Testis (tissue), 3 donors: ENCODE data around the gene C16orf54. TPM values are rescaled to one million over a fixed set of nuclear protein-coding genes. Genes with fewer than 3 reads are reported as not detected.
"Not testable (repeated sequence)": the region's sequence is repeated elsewhere in the genome, so short reads cannot be mapped to it uniquely, and the experiment has no call there.

Experiments
- DNase-seq: peaks from one replicate; pipeline ENCODE4 v3.0.0-alpha.2; 2019
- H3K27ac ChIP-seq, 2 donors: fragments of 200-600 bp; sonication (generic); one replicate each; pipeline ENCODE4 v1.5.1; 2019
- H3K27me3 ChIP-seq: fragments of 200-600 bp; sonication (generic); one replicate; pipeline ENCODE4 v1.5.1; 2019
- H3K36me3 ChIP-seq: fragments of 200-600 bp; sonication (generic); one replicate; pipeline ENCODE4 v1.5.1; 2017; ENCODE audit warnings: low read depth; ENCODE audit errors: missing control alignments
- H3K4me1 ChIP-seq: fragments of 200-600 bp; sonication (generic); one replicate; pipeline ENCODE4 v1.5.1; 2019
- H3K4me3 ChIP-seq, 2 donors: fragments of 200-600 bp; sonication (generic); one replicate each; pipeline ENCODE4 v1.5.1; 2017 to 2019
- H3K9me3 ChIP-seq: fragments of 200-600 bp; sonication (generic); one replicate; pipeline ENCODE4 v1.5.1; 2017
- POLR2A ChIP-seq: fragments of 450-650 bp; IDR thresholded peaks from one replicate; pipeline ENCODE4 v1.6.1; 2017; ENCODE audit warnings: antibody characterized with exemption, mild to moderate bottlenecking, moderate library complexity
- WGBS, 2 donors: methylation state at CpG; one replicate each; pipeline ENCODE4 v1.1.5; 2018; 5-methylcytosine and 5-hydroxymethylcytosine counted together
- intact Hi-C: fragments of 100-400 bp; cut with DNase I; formaldehyde crosslinking; loops from one replicate; pipeline ENCODE4 v1.15.1; 2023; ENCODE audit warnings: low total_unique reads
- polyA plus RNA-seq: library from polyadenylated mRNA; stranded (reverse); fragments of 350-450 nt; fragmentation: Illumina TruSeq; extraction: RNeasy Lipid Tissue Mini Kit (QIAGEN cat#74804); gene quantifications from one replicate; pipeline ENCODE4 v1.2.3, GENCODE V29; 2014; ENCODE audit warnings: low read depth, low replicate concordance; ENCODE audit not compliant: insufficient read depth
- total RNA-seq, 2 donors: library from RNA; depleted of rRNA; stranded (reverse); fragments of >200 nt; gene quantifications; one replicate each; pipeline ENCODE4 v1.2.3, GENCODE V29; 2016
- TF ChIP-seq, protein P1 (sequence below), 3 experiments: fragments of 450-650 bp in 2 of 3; fragments of 200-600 bp in 1 of 3; sonication (generic) in 1 of 3; IDR thresholded peaks; one replicate each; pipeline ENCODE4 v1.5.1; 2016 to 2019; ENCODE audit warnings: antibody characterized with exemption in 3 of 3, mild to moderate bottlenecking in 2 of 3, moderate library complexity in 1 of 3

C16orf54 gene
- total and polyA plus RNA-seq, 3 donors from 2014 or later = 0.31 to 1.1 (median 0.79) TPM

DNA sequence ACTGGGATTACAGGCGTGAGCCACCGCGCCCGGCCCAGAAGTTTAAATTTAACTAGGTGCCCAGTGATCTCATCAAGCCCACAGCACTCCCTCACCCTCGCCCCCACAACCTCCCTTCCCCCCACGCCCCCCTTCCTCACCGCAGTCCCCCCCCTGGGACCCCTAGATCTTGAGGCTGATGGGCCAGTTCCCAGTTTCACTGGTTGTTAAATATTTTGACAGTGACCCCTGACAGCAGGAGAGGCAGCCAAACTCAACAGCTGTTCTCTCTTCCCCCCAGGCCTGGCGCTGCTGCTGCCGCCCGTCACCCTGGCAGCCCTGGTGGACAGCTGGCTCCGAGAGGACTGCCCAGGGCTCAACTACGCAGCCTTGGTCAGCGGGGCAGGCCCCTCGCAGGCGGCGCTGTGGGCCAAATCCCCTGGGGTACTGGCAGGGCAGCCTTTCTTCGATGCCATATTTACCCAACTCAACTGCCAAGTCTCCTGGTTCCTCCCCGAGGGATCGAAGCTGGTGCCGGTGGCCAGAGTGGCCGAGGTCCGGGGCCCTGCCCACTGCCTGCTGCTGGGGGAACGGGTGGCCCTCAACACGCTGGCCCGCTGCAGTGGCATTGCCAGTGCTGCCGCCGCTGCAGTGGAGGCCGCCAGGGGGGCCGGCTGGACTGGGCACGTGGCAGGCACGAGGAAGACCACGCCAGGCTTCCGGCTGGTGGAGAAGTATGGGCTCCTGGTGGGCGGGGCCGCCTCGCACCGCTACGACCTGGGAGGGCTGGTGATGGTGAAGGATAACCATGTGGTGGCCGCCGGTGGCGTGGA lies 51.2 kb downstream of the C16orf54 start:
- TF ChIP-seq, protein P1, sequence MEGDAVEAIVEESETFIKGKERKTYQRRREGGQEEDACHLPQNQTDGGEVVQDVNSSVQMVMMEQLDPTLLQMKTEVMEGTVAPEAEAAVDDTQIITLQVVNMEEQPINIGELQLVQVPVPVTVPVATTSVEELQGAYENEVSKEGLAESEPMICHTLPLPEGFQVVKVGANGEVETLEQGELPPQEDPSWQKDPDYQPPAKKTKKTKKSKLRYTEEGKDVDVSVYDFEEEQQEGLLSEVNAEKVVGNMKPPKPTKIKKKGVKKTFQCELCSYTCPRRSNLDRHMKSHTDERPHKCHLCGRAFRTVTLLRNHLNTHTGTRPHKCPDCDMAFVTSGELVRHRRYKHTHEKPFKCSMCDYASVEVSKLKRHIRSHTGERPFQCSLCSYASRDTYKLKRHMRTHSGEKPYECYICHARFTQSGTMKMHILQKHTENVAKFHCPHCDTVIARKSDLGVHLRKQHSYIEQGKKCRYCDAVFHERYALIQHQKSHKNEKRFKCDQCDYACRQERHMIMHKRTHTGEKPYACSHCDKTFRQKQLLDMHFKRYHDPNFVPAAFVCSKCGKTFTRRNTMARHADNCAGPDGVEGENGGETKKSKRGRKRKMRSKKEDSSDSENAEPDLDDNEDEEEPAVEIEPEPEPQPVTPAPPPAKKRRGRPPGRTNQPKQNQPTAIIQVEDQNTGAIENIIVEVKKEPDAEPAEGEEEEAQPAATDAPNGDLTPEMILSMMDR (IDR thresholded peaks at IDR 0.05) = no peak
- no peak for TF ChIP-seq POLR2A
- no peaks in the 10 kb centered on the region for H3K9me3 ChIP-seq
- H3K4me3 ChIP-seq = no peak overlapping the region
- H3K27me3 ChIP-seq = no peaks in the 10 kb centered on the region
- intact Hi-C loops = loop anchor here (10.0 kb wide), 1 partner anchor 330 kb away; the partner anchor contains the start of gene C16orf92
- H3K4me1 ChIP-seq = no peaks in the 10 kb centered on the region
- H3K36me3 ChIP-seq = no peaks in the 10 kb centered on the region
- 86 to 87% methylated on average over 13 to 31 of the region's 41 CpGs for WGBS, 2 donors
- DNase-seq = no peak
- no peak overlapping the region for H3K27ac ChIP-seq

DNA sequence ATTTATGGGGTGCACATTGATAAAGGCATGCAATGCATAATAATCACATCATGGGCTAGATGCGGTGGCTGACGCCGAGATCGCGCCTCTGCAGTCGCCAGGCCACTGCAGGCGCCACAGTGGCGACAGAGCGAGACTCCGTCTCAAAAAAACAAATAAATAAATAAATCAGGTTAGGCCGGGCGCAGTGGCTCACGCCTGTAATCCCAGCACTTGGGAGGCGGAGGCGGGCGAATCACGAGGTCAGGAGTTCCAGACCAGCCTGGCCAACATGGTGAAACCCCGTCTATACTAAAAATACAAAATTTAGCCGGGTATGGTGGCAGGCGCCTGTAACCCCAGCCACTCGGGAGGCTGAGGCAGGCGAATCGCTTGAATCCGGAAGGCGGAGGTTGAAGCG lies 53.2 kb downstream of the C16orf54 start:
- not testable (repeated sequence) for H3K27ac ChIP-seq, H3K4me1 ChIP-seq, H3K36me3 ChIP-seq, DNase-seq, H3K27me3 ChIP-seq, H3K9me3 ChIP-seq
- peak overlapping the region; percentile 15 to 20 for H3K4me3 ChIP-seq
- 72 to 77% methylated on average over 26 of the region's 26 CpGs for WGBS, 2 donors
- intact Hi-C loops = loop anchor here (10.0 kb wide), 1 partner anchor 332 kb away; the partner anchor contains the start of gene C16orf92

Other genes with a start within 250 kb of the C16orf54 start
- gene NPIPB12, start 239.6 kb downstream of the C16orf54 start, total RNA-seq = 100 to 1,000 TPM; 111 to 158 TPM
- 44.7 TPM for gene NPIPB12, start 239.6 kb downstream of the C16orf54 start, polyA plus RNA-seq
- under 1 TPM in 1 of 2 donors, not detected in 1; 0.74 TPM for gene SPN, start 82.7 kb downstream of the C16orf54 start, total RNA-seq
- gene SPN, start 82.7 kb downstream of the C16orf54 start, polyA plus RNA-seq = 3.2 TPM
- 1 to 10 TPM; 4.3 to 7.6 TPM for gene QPRT, start 66.8 kb downstream of the C16orf54 start, total RNA-seq
- gene QPRT, start 66.8 kb downstream of the C16orf54 start, polyA plus RNA-seq = 13.6 TPM
- under 1 TPM in 1 of 2 donors, not detected in 1; 0.12 TPM for gene ZG16, start 32.3 kb upstream of the C16orf54 start, total RNA-seq
- gene ZG16, start 32.3 kb upstream of the C16orf54 start, polyA plus RNA-seq = not detected
- 10 to 100 TPM; 79.8 to 85.1 TPM for gene KIF22, start 44.8 kb upstream of the C16orf54 start, total RNA-seq
- 69.6 TPM for gene KIF22, start 44.8 kb upstream of the C16orf54 start, polyA plus RNA-seq
- gene MAZ, start 60.5 kb upstream of the C16orf54 start, total RNA-seq = 100 to 1,000 TPM; 173 to 186 TPM
- gene MAZ, start 60.5 kb upstream of the C16orf54 start, polyA plus RNA-seq = 217 TPM
- 10 to 100 TPM; 13.3 to 18.0 TPM for gene PRRT2, start 66.2 kb upstream of the C16orf54 start, total RNA-seq
- 8.0 TPM for gene PRRT2, start 66.2 kb upstream of the C16orf54 start, polyA plus RNA-seq
- 10 to 100 TPM; 53.0 to 68.4 TPM for gene PAGR1, start 70.2 kb upstream of the C16orf54 start, total RNA-seq
- gene PAGR1, start 70.2 kb upstream of the C16orf54 start, polyA plus RNA-seq = 36.1 TPM
- 100 to 1,000 TPM; 147 to 224 TPM for gene MVP, start 74.5 kb upstream of the C16orf54 start, total RNA-seq
- gene MVP, start 74.5 kb upstream of the C16orf54 start, polyA plus RNA-seq = 119 TPM
- 100 to 1,000 TPM in 1 of 2 donors, 10 to 100 TPM in 1; 90.3 to 100 TPM for gene CDIPT, start 117.2 kb upstream of the C16orf54 start, total RNA-seq
- 68.7 TPM for gene CDIPT, start 117.2 kb upstream of the C16orf54 start, polyA plus RNA-seq
- 10 to 100 TPM; 43.7 to 57.5 TPM for gene SEZ6L2, start 153.6 kb upstream of the C16orf54 start, total RNA-seq
- 40.9 TPM for gene SEZ6L2, start 153.6 kb upstream of the C16orf54 start, polyA plus RNA-seq
- gene ASPHD1, start 154.5 kb upstream of the C16orf54 start, total RNA-seq = 10 to 100 TPM in 1 of 2 donors, 1 to 10 TPM in 1; 6.2 to 13.7 TPM
- 11.1 TPM for gene ASPHD1, start 154.5 kb upstream of the C16orf54 start, polyA plus RNA-seq
- 100 to 1,000 TPM; 202 to 241 TPM for gene KCTD13, start 180.2 kb upstream of the C16orf54 start, total RNA-seq
- 126 TPM for gene KCTD13, start 180.2 kb upstream of the C16orf54 start, polyA plus RNA-seq
- 100 to 1,000 TPM; 160 to 203 TPM for gene TMEM219, start 216.1 kb upstream of the C16orf54 start, total RNA-seq
- gene TMEM219, start 216.1 kb upstream of the C16orf54 start, polyA plus RNA-seq = 280 TPM
- 100 to 1,000 TPM; 126 to 140 TPM for gene TAOK2, start 227.9 kb upstream of the C16orf54 start, total RNA-seq
- gene TAOK2, start 227.9 kb upstream of the C16orf54 start, polyA plus RNA-seq = 66.5 TPM
- 10 to 100 TPM; 32.1 to 40.2 TPM for gene HIRIP3, start 249.6 kb upstream of the C16orf54 start, total RNA-seq
- gene HIRIP3, start 249.6 kb upstream of the C16orf54 start, polyA plus RNA-seq = 57.3 TPM